ENCODE measurements around the gene ANK3. TPM values are rescaled to one million over a fixed set of nuclear protein-coding genes. Genes with fewer than 3 reads are reported as not detected.

Gene ANK3
- total and polyA plus RNA-seq, 3 donors from 2014 or later = 23.5 to 39.9 (median 38.6) TPM

GRCh38 chr10:60409202-60409601 lies 19.5 kb upstream of the ANK3 start:
- H3K27ac ChIP-seq = no peak overlapping the region
- no peaks in the 10 kb centered on the region for H3K9me3 ChIP-seq
- H3K27me3 ChIP-seq = no peaks in the 10 kb centered on the region
- DNase-seq = no peak
- no peaks in the 10 kb centered on the region for H3K36me3 ChIP-seq (ENCODE audit: low read depth, missing control alignments)
- H3K4me1 ChIP-seq = no peaks in the 10 kb centered on the region
- TF ChIP-seq CTCF (IDR thresholded peaks at IDR 0.05) (no peak), POLR2A (IDR thresholded peaks at IDR 0.05) (no peak)
- 93 to 95% methylated on average over 2 of the region's 2 CpGs for WGBS, 2 donors
- intact Hi-C loops (cut with DNase I; ENCODE audit: low total_unique reads) = no loop called here
- no peak overlapping the region for H3K4me3 ChIP-seq

- Histone ChIP-seq H3K4me1 (no peaks in the 10 kb centered on the region), H3K27me3 (no peaks in the 10 kb centered on the region), H3K27ac (no peak overlapping the region), H3K9me3 (no peaks in the 10 kb centered on the region), H3K4me3 (no peak overlapping the region), H3K36me3 (ENCODE audit: low read depth, missing control alignments) (no peaks in the 10 kb centered on the region)
- 83 to 85% methylated on average over 3 of the region's 3 CpGs for WGBS, 2 donors
- intact Hi-C loops (cut with DNase I; ENCODE audit: low total_unique reads) = no loop called here
- TF ChIP-seq CTCF (IDR thresholded peaks at IDR 0.05) (no peak), POLR2A (IDR thresholded peaks at IDR 0.05) (no peak)
- no peak for DNase-seq
These were observed 16.5 kb upstream of the ANK3 start for GRCh38 chr10:60406182-60406581.

- Histone ChIP-seq H3K9me3 (no peaks in the 10 kb centered on the region), H3K36me3 (ENCODE audit: low read depth, missing control alignments) (no peaks in the 10 kb centered on the region), H3K4me3 (no peak overlapping the region), H3K27ac (no peak overlapping the region), H3K27me3 (no peaks in the 10 kb centered on the region), H3K4me1 (no peaks in the 10 kb centered on the region)
- intact Hi-C loops (cut with DNase I; ENCODE audit: low total_unique reads) = no loop called here
- DNase-seq = no peak
- TF ChIP-seq CTCF (IDR thresholded peaks at IDR 0.05) (no peak), POLR2A (IDR thresholded peaks at IDR 0.05) (no peak)
These were observed 15.5 kb upstream of the ANK3 start for GRCh38 chr10:60405172-60405571.

GRCh38 chr10:60403168-60403873 lies 13.6 kb upstream of the ANK3 start:
- no peaks in the 10 kb centered on the region for H3K9me3 ChIP-seq
- no peak for TF ChIP-seq POLR2A (IDR thresholded peaks at IDR 0.05)
- TF ChIP-seq CTCF (IDR thresholded peaks at IDR 0.05) = no peak
- H3K27me3 ChIP-seq = no peaks in the 10 kb centered on the region
- no peak overlapping the region for H3K27ac ChIP-seq
- H3K36me3 ChIP-seq (ENCODE audit: low read depth, missing control alignments) = no peaks in the 10 kb centered on the region
- 85 to 95% methylated on average over 8 of the region's 8 CpGs for WGBS, 2 donors
- no peak for DNase-seq
- intact Hi-C loops (cut with DNase I; ENCODE audit: low total_unique reads) = no loop called here
- H3K4me1 ChIP-seq = no peaks in the 10 kb centered on the region
- no peak overlapping the region for H3K4me3 ChIP-seq

GRCh38 chr10:60400366-60400765 lies 10.7 kb upstream of the ANK3 start:
- H3K27me3 ChIP-seq = no peaks in the 10 kb centered on the region
- intact Hi-C loops (cut with DNase I; ENCODE audit: low total_unique reads) = no loop called here
- TF ChIP-seq CTCF (IDR thresholded peaks at IDR 0.05) = no peak
- TF ChIP-seq POLR2A (IDR thresholded peaks at IDR 0.05) = no peak

More at GRCh38 chr10:60400366-60400765, 10.7 kb upstream of the ANK3 start:
- H3K4me3 ChIP-seq = no peak overlapping the region
- H3K27ac ChIP-seq = no peak overlapping the region
- H3K36me3 ChIP-seq (ENCODE audit: low read depth, missing control alignments) = no peaks in the 10 kb centered on the region
- DNase-seq = no peak
- no peaks in the 10 kb centered on the region for H3K9me3 ChIP-seq
- no peaks in the 10 kb centered on the region for H3K4me1 ChIP-seq

Measured in testis (tissue), 3 donors.